Measurements from ENCODE around the gene CD81.

DNA sequence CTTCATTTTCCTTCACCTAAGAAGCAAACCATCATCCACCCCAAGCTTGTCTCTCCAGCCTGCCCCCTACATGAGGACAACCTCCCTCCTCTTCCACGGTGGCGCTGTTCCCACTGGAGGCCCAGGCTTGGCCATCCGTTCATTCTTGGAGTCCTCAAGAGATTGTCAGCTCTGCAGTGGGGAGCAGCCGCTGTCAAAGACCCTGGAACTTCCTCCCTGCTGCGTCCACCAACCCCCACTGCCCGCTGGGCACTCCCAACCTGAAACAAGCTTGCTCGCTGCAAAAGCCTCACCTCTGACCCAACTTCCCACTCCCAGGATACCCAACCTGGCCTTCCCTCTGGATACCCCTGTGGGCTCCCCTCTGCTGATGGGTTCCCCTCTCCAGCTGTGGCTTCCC, 10.4 kb upstream of the CD81 start:
- TF ChIP-seq, protein P1, sequence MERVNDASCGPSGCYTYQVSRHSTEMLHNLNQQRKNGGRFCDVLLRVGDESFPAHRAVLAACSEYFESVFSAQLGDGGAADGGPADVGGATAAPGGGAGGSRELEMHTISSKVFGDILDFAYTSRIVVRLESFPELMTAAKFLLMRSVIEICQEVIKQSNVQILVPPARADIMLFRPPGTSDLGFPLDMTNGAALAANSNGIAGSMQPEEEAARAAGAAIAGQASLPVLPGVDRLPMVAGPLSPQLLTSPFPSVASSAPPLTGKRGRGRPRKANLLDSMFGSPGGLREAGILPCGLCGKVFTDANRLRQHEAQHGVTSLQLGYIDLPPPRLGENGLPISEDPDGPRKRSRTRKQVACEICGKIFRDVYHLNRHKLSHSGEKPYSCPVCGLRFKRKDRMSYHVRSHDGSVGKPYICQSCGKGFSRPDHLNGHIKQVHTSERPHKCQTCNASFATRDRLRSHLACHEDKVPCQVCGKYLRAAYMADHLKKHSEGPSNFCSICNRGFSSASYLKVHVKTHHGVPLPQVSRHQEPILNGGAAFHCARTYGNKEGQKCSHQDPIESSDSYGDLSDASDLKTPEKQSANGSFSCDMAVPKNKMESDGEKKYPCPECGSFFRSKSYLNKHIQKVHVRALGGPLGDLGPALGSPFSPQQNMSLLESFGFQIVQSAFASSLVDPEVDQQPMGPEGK (CRISPR knock-in tag; IDR thresholded peaks at IDR 0.05; ENCODE audit: borderline replicate concordance), result no peak
- TF ChIP-seq RARB (CRISPR knock-in tag; IDR thresholded peaks at IDR 0.05), result no peak
- TF ChIP-seq ZC3H10 (CRISPR knock-in tag; IDR thresholded peaks at IDR 0.05), result no peak
- TF ChIP-seq, protein P2, sequence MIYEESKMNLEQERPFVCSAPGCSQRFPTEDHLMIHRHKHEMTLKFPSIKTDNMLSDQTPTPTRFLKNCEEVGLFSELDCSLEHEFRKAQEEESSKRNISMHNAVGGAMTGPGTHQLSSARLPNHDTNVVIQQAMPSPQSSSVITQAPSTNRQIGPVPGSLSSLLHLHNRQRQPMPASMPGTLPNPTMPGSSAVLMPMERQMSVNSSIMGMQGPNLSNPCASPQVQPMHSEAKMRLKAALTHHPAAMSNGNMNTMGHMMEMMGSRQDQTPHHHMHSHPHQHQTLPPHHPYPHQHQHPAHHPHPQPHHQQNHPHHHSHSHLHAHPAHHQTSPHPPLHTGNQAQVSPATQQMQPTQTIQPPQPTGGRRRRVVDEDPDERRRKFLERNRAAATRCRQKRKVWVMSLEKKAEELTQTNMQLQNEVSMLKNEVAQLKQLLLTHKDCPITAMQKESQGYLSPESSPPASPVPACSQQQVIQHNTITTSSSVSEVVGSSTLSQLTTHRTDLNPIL (CRISPR knock-in tag; IDR thresholded peaks at IDR 0.05; ENCODE audit: low read depth), result no peak
- no peak for TF ChIP-seq SNAI2 (CRISPR knock-in tag; IDR thresholded peaks at IDR 0.05)
